ENCODE measurements around the gene GRID1. TPM values are rescaled to one million over a fixed set of nuclear protein-coding genes. Genes with fewer than 3 reads are reported as not detected.
"Not testable (repeated sequence)": the region's sequence is repeated elsewhere in the genome, so short reads cannot be mapped to it uniquely, and the experiment has no call there.

The GRID1 gene
- polyA plus RNA-seq, 1 donor (not counting 4 experiments of a cell fraction or from before 2014, with no cell fraction given): 0.01 TPM

- no peak for TF ChIP-seq CTCF (optimal IDR thresholded peaks at IDR 0.05 in 1 of 3, IDR thresholded peaks at IDR 0.05 in 1 of 3, conservative IDR thresholded peaks at IDR 0.05 in 1 of 3; ENCODE audit: extremely low read depth in 1 of 3, insufficient read depth in 2 of 3, low read length in 3 of 3)
- TF ChIP-seq EZH2 (IDR thresholded peaks at IDR 0.05; ENCODE audit: low read length): no peak
Measured at GRCh38 chr10:86108696-86109095, 257.9 kb downstream of the GRID1 start.

GRCh38 chr10:86107611-86108310 is 258.8 kb downstream of the GRID1 start:
- H3K4me1 ChIP-seq (ENCODE audit: control insufficient read depth, extremely low read depth, insufficient read depth, low read length); H3K27ac ChIP-seq (ENCODE audit: control insufficient read depth, insufficient read depth, low read length); H3K79me2 ChIP-seq (ENCODE audit: control insufficient read depth, insufficient read depth, low read length); H3K4me2 ChIP-seq (ENCODE audit: control insufficient read depth, extremely low read depth, insufficient read depth, low read depth, low read length); H3K9me3 ChIP-seq (ENCODE audit: control insufficient read depth, low read depth, low read length); H3K9me1 ChIP-seq (ENCODE audit: control insufficient read depth, extremely low read depth, insufficient read depth, low read length); H3K9ac ChIP-seq (ENCODE audit: control insufficient read depth, extremely low read depth, insufficient read depth, low read length); H2AFZ ChIP-seq (ENCODE audit: control insufficient read depth, low read length); H3K36me3 ChIP-seq (ENCODE audit: control insufficient read depth in 2 of 2, extremely low read depth in 1 of 2, insufficient read depth in 2 of 2, low read length in 2 of 2); H4K20me1 ChIP-seq (ENCODE audit: control insufficient read depth, extremely low read depth, insufficient read depth, low read length); dilution Hi-C loops (cut with MboI; ENCODE audit: extremely low pct_ligation_motif_present, low sequenced_read_pairs); DNase-seq (ENCODE audit: low read depth, low spot score); H3K27me3 ChIP-seq (ENCODE audit: control insufficient read depth, extremely low read depth, insufficient read depth, low read length); FAIRE-seq; H3K4me3 ChIP-seq (ENCODE audit: control insufficient read depth in 2 of 3, extremely low read depth in 1 of 3, insufficient read depth in 2 of 3, low read depth in 1 of 3, low read length in 3 of 3): not testable (repeated sequence)

More at GRCh38 chr10:86108696-86109095, 257.9 kb downstream of the GRID1 start:
- no peaks in the 10 kb centered on the region for H3K9me3 ChIP-seq (ENCODE audit: control insufficient read depth, low read depth, low read length)
- dilution Hi-C loops (cut with MboI; ENCODE audit: extremely low pct_ligation_motif_present, low sequenced_read_pairs): no loop called here
- no peak overlapping the region for H3K4me2 ChIP-seq (ENCODE audit: control insufficient read depth, extremely low read depth, insufficient read depth, low read depth, low read length)
- no peaks in the 10 kb centered on the region for H3K9me1 ChIP-seq (ENCODE audit: control insufficient read depth, extremely low read depth, insufficient read depth, low read length)
- H3K9ac ChIP-seq (ENCODE audit: control insufficient read depth, extremely low read depth, insufficient read depth, low read length): no peak overlapping the region
- DNase-seq (ENCODE audit: low read depth, low spot score) (no peak), FAIRE-seq (no peak)
- H3K4me3 ChIP-seq (ENCODE audit: control insufficient read depth in 2 of 3, extremely low read depth in 1 of 3, insufficient read depth in 2 of 3, low read depth in 1 of 3, low read length in 3 of 3): no peak overlapping the region
- H4K20me1 ChIP-seq (ENCODE audit: control insufficient read depth, extremely low read depth, insufficient read depth, low read length): no peaks in the 10 kb centered on the region
- H3K4me1 ChIP-seq (ENCODE audit: control insufficient read depth, extremely low read depth, insufficient read depth, low read length): no peaks in the 10 kb centered on the region
- no peak overlapping the region for H3K27ac ChIP-seq (ENCODE audit: control insufficient read depth, insufficient read depth, low read length)
- no peaks in the 10 kb centered on the region for H3K27me3 ChIP-seq (ENCODE audit: control insufficient read depth, extremely low read depth, insufficient read depth, low read length)
- no peak overlapping the region for H2AFZ ChIP-seq (ENCODE audit: control insufficient read depth, low read length)
- H3K36me3 ChIP-seq (ENCODE audit: control insufficient read depth in 2 of 2, extremely low read depth in 1 of 2, insufficient read depth in 2 of 2, low read length in 2 of 2): no peaks in the 10 kb centered on the region
- H3K79me2 ChIP-seq (ENCODE audit: control insufficient read depth, insufficient read depth, low read length): no peaks in the 10 kb centered on the region

- no peaks in the 10 kb centered on the region for H3K79me2 ChIP-seq (ENCODE audit: control insufficient read depth, insufficient read depth, low read length)
- TF ChIP-seq EZH2 (IDR thresholded peaks at IDR 0.05; ENCODE audit: low read length) (no peak), CTCF (optimal IDR thresholded peaks at IDR 0.05 in 1 of 3, IDR thresholded peaks at IDR 0.05 in 1 of 3, conservative IDR thresholded peaks at IDR 0.05 in 1 of 3; ENCODE audit: extremely low read depth in 1 of 3, insufficient read depth in 2 of 3, low read length in 3 of 3) (no peak)
- no peaks in the 10 kb centered on the region for H3K36me3 ChIP-seq (ENCODE audit: control insufficient read depth in 2 of 2, extremely low read depth in 1 of 2, insufficient read depth in 2 of 2, low read length in 2 of 2)
- dilution Hi-C loops (cut with MboI; ENCODE audit: extremely low pct_ligation_motif_present, low sequenced_read_pairs): no loop called here
- no peak for DNase-seq (ENCODE audit: low read depth, low spot score)
- H3K9me3 ChIP-seq (ENCODE audit: control insufficient read depth, low read depth, low read length): no peaks in the 10 kb centered on the region
- H3K4me3 ChIP-seq (ENCODE audit: control insufficient read depth in 2 of 3, extremely low read depth in 1 of 3, insufficient read depth in 2 of 3, low read depth in 1 of 3, low read length in 3 of 3): no peak overlapping the region
- no peak overlapping the region for H2AFZ ChIP-seq (ENCODE audit: control insufficient read depth, low read length)
- no peaks in the 10 kb centered on the region for H3K9me1 ChIP-seq (ENCODE audit: control insufficient read depth, extremely low read depth, insufficient read depth, low read length)
- H3K27me3 ChIP-seq (ENCODE audit: control insufficient read depth, extremely low read depth, insufficient read depth, low read length): no peaks in the 10 kb centered on the region
- no peak overlapping the region for H3K4me2 ChIP-seq (ENCODE audit: control insufficient read depth, extremely low read depth, insufficient read depth, low read depth, low read length)
- H3K9ac ChIP-seq (ENCODE audit: control insufficient read depth, extremely low read depth, insufficient read depth, low read length): no peak overlapping the region
- no peak overlapping the region for H3K27ac ChIP-seq (ENCODE audit: control insufficient read depth, insufficient read depth, low read length)
- H3K4me1 ChIP-seq (ENCODE audit: control insufficient read depth, extremely low read depth, insufficient read depth, low read length): no peaks in the 10 kb centered on the region
- no peak for FAIRE-seq
- no peaks in the 10 kb centered on the region for H4K20me1 ChIP-seq (ENCODE audit: control insufficient read depth, extremely low read depth, insufficient read depth, low read length)
Measured at GRCh38 chr10:86107131-86107530, 259.5 kb downstream of the GRID1 start.
